Endothelial cell of umbilical vein (primary cell): ENCODE results near the gene TARDBP. TPM values are rescaled to one million over a fixed set of nuclear protein-coding genes. Genes with fewer than 3 reads are reported as not detected.

Experiments
- BruUV-seq: library from RNA; stranded (reverse); fragments of 400-500 nt; replicated peaks from 2 replicates; lab custom pipeline; 2021; lab: Mats Ljungman, UMichigan
- CTCF ChIA-PET: fragments of 300-600, 350-600 bp; sonication (Branson Sonifier 250); formaldehyde crosslinking; loops from one replicate; lab custom pipeline; 2021; ENCODE audit warnings: antibody characterized with exemption, inconsistent platforms; lab: Charles Lee
- POLR2A ChIA-PET: fragments of 300-600, 350-600 bp; sonication (Branson Sonifier 250); formaldehyde crosslinking; loops from one replicate; lab custom pipeline; 2021; ENCODE audit warnings: antibody characterized with exemption, inconsistent platforms; lab: Charles Lee
- DNase-seq: peaks from one replicate; pipeline ENCODE4 v3.0.0-alpha.2; 2011; ENCODE audit warnings: low read depth, low spot score
- FAIRE-seq: peaks from 2 replicates; lab custom pipeline; 2011; peaks lifted over from hg19 to GRCh38; lab: Jason Lieb, UNC
- H2AFZ ChIP-seq: 2 replicates; pipeline ENCODE4 v1.6.0; 2012; ENCODE audit warnings: low read depth, low read length, control low read depth, inconsistent platforms
- H3K27ac ChIP-seq: 2 replicates; pipeline ENCODE4 v1.5.1; 2011; ENCODE audit warnings: low read depth, mild to moderate bottlenecking, control low read depth, low read length, moderate library complexity; ENCODE audit not compliant: insufficient read depth
- H3K27me3 ChIP-seq, 2 experiments: 2 replicates each; pipeline versions ENCODE4 v1.6.0 to v1.6.1; 2011; ENCODE audit warnings: low read length in 2 of 2, mixed read lengths in 1 of 2; ENCODE audit not compliant: control insufficient read depth in 2 of 2, insufficient read depth in 2 of 2
- H3K36me3 ChIP-seq, 2 experiments: 2 replicates in 1 of 2; 3 replicates in 1 of 2; pipeline ENCODE4 v1.5.1; 2011; ENCODE audit warnings: low read length in 2 of 2, mild to moderate bottlenecking in 1 of 2, moderate library complexity in 1 of 2; ENCODE audit not compliant: control insufficient read depth in 2 of 2, insufficient read depth in 2 of 2; ENCODE audit errors: extremely low read depth in 1 of 2
- H3K4me1 ChIP-seq: 3 replicates; pipeline ENCODE4 v1.5.1; 2011; ENCODE audit warnings: mild to moderate bottlenecking, low read length; ENCODE audit not compliant: control insufficient read depth, insufficient read depth; ENCODE audit errors: extremely low read depth
- H3K4me2 ChIP-seq: 2 replicates; pipeline ENCODE4 v1.6.1; 2011; ENCODE audit warnings: low read length, control low read depth, mixed read lengths; ENCODE audit not compliant: insufficient read depth
- H3K4me3 ChIP-seq, 3 experiments: fragments of 200-600 bp in 1 of 3; sonication (generic), shearing (Covaris generic) in 1 of 3; replicated peaks in 1 of 3; 2 replicates each; pipeline ENCODE4 v1.5.1; 2011 to 2016; ENCODE audit warnings: control low read depth in 3 of 3, low read length in 3 of 3, mild to moderate bottlenecking in 2 of 3, inconsistent platforms in 1 of 3, low read depth in 1 of 3, moderate library complexity in 1 of 3; ENCODE audit not compliant: insufficient read depth in 1 of 3
- H3K79me2 ChIP-seq: 2 replicates; pipeline ENCODE4 v1.6.0; 2012; ENCODE audit warnings: low read length, inconsistent platforms; ENCODE audit not compliant: control insufficient read depth, insufficient read depth
- H3K9ac ChIP-seq: replicated peaks from 2 replicates; pipeline ENCODE3; 2011; ENCODE audit warnings: low read length, control low read depth; ENCODE audit not compliant: insufficient read depth; ENCODE audit errors: extremely low read depth
- H3K9me1 ChIP-seq: replicated peaks from 3 replicates; pipeline ENCODE4 v1.6.0; 2011; ENCODE audit warnings: mild to moderate bottlenecking, low read length; ENCODE audit not compliant: control insufficient read depth, insufficient read depth; ENCODE audit errors: extremely low read depth
- H3K9me3 ChIP-seq: replicated peaks from 2 replicates; pipeline ENCODE4 v1.5.1; 2012; ENCODE audit warnings: low read length, inconsistent platforms; ENCODE audit not compliant: control insufficient read depth, insufficient read depth
- H4K20me1 ChIP-seq: replicated peaks from 2 replicates; pipeline ENCODE3; 2011; ENCODE audit warnings: mild to moderate bottlenecking, low read length; ENCODE audit not compliant: control insufficient read depth, insufficient read depth; ENCODE audit errors: extremely low read depth
- CTCF ChIP-seq, 2 donors: IDR thresholded peaks; 1 replicate in 1 of 2; 2 replicates in 1 of 2; pipeline ENCODE4 v1.5.1; 2011; ENCODE audit warnings: low read length in 2 of 2, mild to moderate bottlenecking in 2 of 2, moderate library complexity in 2 of 2, control low read depth in 1 of 2, inconsistent platforms in 1 of 2, low read depth in 1 of 2; ENCODE audit not compliant: insufficient read depth in 1 of 2; ENCODE audit errors: extremely low read depth in 1 of 2
- EZH2 ChIP-seq: IDR thresholded peaks from 2 replicates; pipeline ENCODE4 v1.6.1; 2012; ENCODE audit warnings: borderline replicate concordance, low read depth, mild to moderate bottlenecking, moderate library complexity, low read length, inconsistent platforms; ENCODE audit not compliant: severe bottlenecking
- FOS ChIP-seq: IDR thresholded peaks from 2 replicates; pipeline ENCODE4 v1.6.1; 2011; ENCODE audit warnings: mild to moderate bottlenecking, low read length, moderate library complexity, borderline replicate concordance; ENCODE audit not compliant: insufficient read depth
- GATA2 ChIP-seq: IDR thresholded peaks from 2 replicates; pipeline ENCODE4 v1.7.0; 2011; ENCODE audit warnings: low read depth, mild to moderate bottlenecking, moderate library complexity, mixed read lengths, low read length; ENCODE audit not compliant: insufficient read length, insufficient read depth
- JUN ChIP-seq: IDR thresholded peaks from 2 replicates; pipeline ENCODE4 v1.6.1; 2011; ENCODE audit warnings: borderline replicate concordance, low read depth; ENCODE audit not compliant: insufficient read length, insufficient read depth
- MAX ChIP-seq: IDR thresholded peaks from 2 replicates; pipeline ENCODE4 v1.6.1; 2011; ENCODE audit not compliant: insufficient read depth, insufficient read length
- MYC ChIP-seq: IDR thresholded peaks from one replicate; pipeline ENCODE4 v1.6.1; 2011; ENCODE audit warnings: mild to moderate bottlenecking, low read depth, low read length
- POLR2A ChIP-seq: IDR thresholded peaks from 2 replicates; pipeline ENCODE4 v1.6.1; 2012; ENCODE audit warnings: low read depth, mild to moderate bottlenecking, control low read depth, low read length
- POLR2AphosphoS5 ChIP-seq: IDR thresholded peaks from 2 replicates; pipeline ENCODE4 v1.6.1; 2012; ENCODE audit warnings: low read depth, mild to moderate bottlenecking, control low read depth, low read length, moderate library complexity; ENCODE audit not compliant: insufficient read depth
- dilution Hi-C: fragments of 300-500 bp; cut with MboI; formaldehyde crosslinking; loops from one replicate; pipeline ENCODE4 v1.15.0; 2019; ENCODE audit warnings: low sequenced_read_pairs; ENCODE audit not compliant: extremely low pct_ligation_motif_present
- intact Hi-C: fragments of 100-400 bp; cut with micrococcal nuclease; formaldehyde crosslinking; loops from one replicate; pipeline ENCODE4 v1.10.0; 2022
- polyA plus RNA-seq, 4 experiments: library from polyadenylated mRNA; depleted of rRNA in 3 of 4; stranded (reverse) in 3 of 4; unstranded in 1 of 4; fragments of >200 nt; gene quantifications; 2 replicates each; pipeline versions ENCODE4 v1.2.1 to v1.2.3, GENCODE V29; 2011 to 2012; ENCODE audit warnings: missing spikeins in 1 of 4
- total RNA-seq: library from RNA; stranded (reverse); gene quantifications from 2 replicates; pipeline ENCODE4 v1.2.3, GENCODE V29; 2021

Gene TARDBP
- total and polyA plus RNA-seq, 2 donors (not counting 3 experiments of a cell fraction or from before 2014, with no cell fraction given) = 106 to 183 TPM

GRCh38 chr1:11058026-11058425, 45.6 kb downstream of the TARDBP start:
- DNase-seq (no peak), FAIRE-seq (no peak)
- Histone ChIP-seq H3K79me2 (peaks cover 20% of the 10 kb centered on the region), H4K20me1 (no peaks in the 10 kb centered on the region), H3K9ac (no peak overlapping the region), H2AFZ (no peak overlapping the region), H3K4me3 (no peak overlapping the region), H3K27ac (no peak overlapping the region), H3K27me3 (no peaks in the 10 kb centered on the region), H3K9me3 (no peaks in the 10 kb centered on the region), H3K4me2 (no peak overlapping the region), H3K36me3 (peaks cover 0 to 14% of the 10 kb centered on the region in 2 experiments), H3K9me1 (no peaks in the 10 kb centered on the region), H3K4me1 (peaks cover 13% of the 10 kb centered on the region)
- POLR2A ChIA-PET = no interaction called here
- CTCF ChIA-PET = interaction anchor here (3.1 kb wide), 1 partner anchor 20 kb away, joined by 21 read pairs; no protein-coding TSS in a partner anchor
- dilution Hi-C loops (no loop called here), intact Hi-C loops (no loop called here)
- TF ChIP-seq POLR2AphosphoS5 (no peak), GATA2 (no peak), POLR2A (no peak), JUN (no peak), MYC (no peak), CTCF (IDR thresholded peaks at IDR 0.05; ENCODE audit: extremely low read depth in 1 of 2, insufficient read depth in 1 of 2, low read depth in 1 of 2, low read length in 2 of 2) (no peak), MAX (no peak), EZH2 (no peak), FOS (no peak)
- BruUV-seq = no TSS peak
